Stimulated activated CD4-positive, alpha-beta T cell treated with anti-CD3 and anti-CD28 coated beads, Interleukin-1b, Interleukin-23, amount 100 ng/mL, for 1 hour (primary cell): ENCODE results near the gene ZNF12.
"Not testable (repeated sequence)": the region's sequence is repeated elsewhere in the genome, so short reads cannot be mapped to it uniquely, and the experiment has no call there.

Experiments
- DNase-seq, 2 donors: peaks; one replicate each; pipeline ENCODE4 v3.0.0-alpha.2; 2020; ENCODE audit warnings: low read depth in 2 of 2

Gene ZNF12

GRCh38 chr7:6706666-6707407, at the start of gene ZNF12:
Gene ZNF12 (minus strand): TSS chr7:6706947. CDS start chr7:6705173, 1,774 bp downstream.
- peak; percentile 85 to 88 for DNase-seq

- DNase-seq = not testable (repeated sequence)
Observed at GRCh38 chr7:6753964-6754363, 47.2 kb upstream of the ZNF12 start, which contains the start of gene RSPH10B2. Gene RSPH10B2 (plus strand): TSS chr7:6754103. CDS start chr7:6757678, 3,575 bp downstream.

- DNase-seq = not testable (repeated sequence)
Observed at GRCh38 chr7:6750173-6750572, 43.4 kb upstream of the ZNF12 start.

GRCh38 chr7:6749335-6749734, 42.6 kb upstream of the ZNF12 start:
- not testable (repeated sequence) for DNase-seq

GRCh38 chr7:6744410-6745100, 37.8 kb upstream of the ZNF12 start:
- not testable (repeated sequence) for DNase-seq

- DNase-seq = not testable (repeated sequence)
Observed at GRCh38 chr7:6738415-6738814, 31.7 kb upstream of the ZNF12 start.

GRCh38 chr7:6730343-6730633, 23.5 kb upstream of the ZNF12 start:
- DNase-seq = no peak

GRCh38 chr7:6729492-6730342, 23.0 kb upstream of the ZNF12 start:
- peak; percentile 57 to 58 for DNase-seq

- DNase-seq = not testable (repeated sequence)
Observed at GRCh38 chr7:6728893-6729491, 22.2 kb upstream of the ZNF12 start.

GRCh38 chr7:6727663-6728062, 20.9 kb upstream of the ZNF12 start:
- DNase-seq = no peak

- DNase-seq = not testable (repeated sequence)
Observed at GRCh38 chr7:6726341-6726740, 19.6 kb upstream of the ZNF12 start.

GRCh38 chr7:6725003-6725402, 18.3 kb upstream of the ZNF12 start:
- DNase-seq = no peak

- not testable (repeated sequence) for DNase-seq
Observed at GRCh38 chr7:6724351-6724750, 17.6 kb upstream of the ZNF12 start.

- no peak for DNase-seq
Observed at GRCh38 chr7:6718124-6718523, 11.4 kb upstream of the ZNF12 start.

- DNase-seq = not testable (repeated sequence)
Observed at GRCh38 chr7:6715898-6716297, 9.2 kb upstream of the ZNF12 start.

- DNase-seq = no peak
Observed at GRCh38 chr7:6714360-6714759, 7.6 kb upstream of the ZNF12 start.

GRCh38 chr7:6709808-6710207, 3.1 kb upstream of the ZNF12 start:
- no peak for DNase-seq

GRCh38 chr7:6708304-6708703, 1.6 kb upstream of the ZNF12 start:
- DNase-seq = no peak

- DNase-seq = no peak
Observed at GRCh38 chr7:6705959-6706665, 635 bp downstream of the ZNF12 start.

GRCh38 chr7:6701860-6702259, 4.9 kb downstream of the ZNF12 start:
- DNase-seq = no peak

GRCh38 chr7:6700793-6701192, 6.0 kb downstream of the ZNF12 start:
- DNase-seq = no peak
